Measurements from ENCODE around the gene DPY19L1.
"Not testable (repeated sequence)": the region's sequence is repeated elsewhere in the genome, so short reads cannot be mapped to it uniquely, and the experiment has no call there.

GRCh38 chr7:35047263-35047911 is 10.1 kb upstream of the DPY19L1 start:
- not testable (repeated sequence) for TF ChIP-seq TAF1 (IDR thresholded peaks at IDR 0.05; ENCODE audit: low read depth); EP300 (conservative IDR thresholded peaks at IDR 0.05; ENCODE audit: poor library complexity, severe bottlenecking); CTCF (IDR thresholded peaks at IDR 0.05; ENCODE audit: poor library complexity, severe bottlenecking); EZH2 (IDR thresholded peaks at IDR 0.05; ENCODE audit: borderline replicate concordance, insufficient read depth, low read length, poor library complexity, severe bottlenecking); MXI1 (conservative IDR thresholded peaks at IDR 0.05; ENCODE audit: poor library complexity, severe bottlenecking); REST (IDR thresholded peaks at IDR 0.05; ENCODE audit: borderline replicate concordance); SMC3 (conservative IDR thresholded peaks at IDR 0.05; ENCODE audit: poor library complexity); RAD21 (conservative IDR thresholded peaks at IDR 0.05)

Data from neural cell (in vitro differentiated cells).